HepG2 (cell line): Measurements from ENCODE around the gene CAMTA1. TPM values are rescaled to one million over a fixed set of nuclear protein-coding genes. Genes with fewer than 3 reads are reported as not detected.

Source experiments
- ATAC-seq: fragments of 200-7000 bp; cut with Tn5 transposase; 3 replicates; pipeline ENCODE4 v1.9.1; 2020; ENCODE audit warnings: mild to moderate bottlenecking, moderate library complexity
- BruUV-seq: library from RNA; stranded (reverse); fragments of 400-500 nt; replicated peaks from 2 replicates; lab custom pipeline; 2021; lab: Mats Ljungman, UMichigan
- CTCF ChIA-PET: fragments of 300-600 bp; formaldehyde crosslinking; extraction: SDS; loops from one replicate; lab custom pipeline; 2021; ENCODE audit warnings: low total read pairs, inconsistent platforms, low intra/inter-chr PET ratio; lab: Yijun Ruan, JAX
- POLR2A ChIA-PET: fragments of 350-600 bp; sonication (Branson Sonifier 250); formaldehyde crosslinking; loops from one replicate; lab custom pipeline; 2020; ENCODE audit warnings: antibody characterized with exemption, inconsistent platforms; lab: Yijun Ruan, JAX
- DNase-seq: peaks from one replicate; pipeline ENCODE4 v3.0.0-alpha.2; 2015; ENCODE audit warnings: low spot score
- FAIRE-seq: peaks from 3 replicates; lab custom pipeline; 2011; peaks lifted over from hg19 to GRCh38; lab: Jason Lieb, UNC
- H2AFZ ChIP-seq: one replicate; pipeline ENCODE4 v1.6.1; 2011; ENCODE audit warnings: low read length, inconsistent platforms
- H3K27ac ChIP-seq: fragments of 300-600 bp; 3 replicates; pipeline ENCODE4 v1.8.0; 2011; ENCODE audit warnings: mixed run types, mild to moderate bottlenecking, mixed read lengths, low read length, inconsistent platforms; ENCODE audit not compliant: insufficient read depth; ENCODE audit errors: extremely low read length
- H3K27me3 ChIP-seq, 2 experiments: fragments of 200-600 bp in 1 of 2; 2 replicates in 1 of 2; 3 replicates in 1 of 2; pipeline versions ENCODE4 v1.6.0 to v1.8.0; 2011; ENCODE audit warnings: low read length in 2 of 2, mild to moderate bottlenecking in 2 of 2, moderate library complexity in 2 of 2, inconsistent platforms in 1 of 2; ENCODE audit not compliant: insufficient read depth in 2 of 2, control insufficient read depth in 1 of 2
- H3K36me3 ChIP-seq, 2 experiments: fragments of 200-600 bp in 1 of 2; replicated peaks in 1 of 2; 2 replicates in 1 of 2; 3 replicates in 1 of 2; pipeline versions ENCODE4 v1.5.1 to v1.8.0; 2011; ENCODE audit warnings: low read length in 2 of 2, inconsistent platforms in 1 of 2; ENCODE audit not compliant: insufficient read depth in 2 of 2, control insufficient read depth in 1 of 2
- H3K4me1 ChIP-seq: 2 replicates; pipeline ENCODE4 v1.5.1; 2012; ENCODE audit warnings: low read length, inconsistent platforms; ENCODE audit not compliant: insufficient read depth
- H3K4me2 ChIP-seq: 2 replicates; pipeline ENCODE4 v1.6.0; 2011; ENCODE audit warnings: low read depth, low read length, inconsistent platforms
- H3K4me3 ChIP-seq, 3 experiments: fragments of 200-600 bp in 1 of 3; sonication (generic), shearing (Covaris generic) in 1 of 3; replicated peaks in 1 of 3; 2 replicates each; pipeline ENCODE4 v1.5.1; 2011 to 2016; ENCODE audit warnings: low read length in 3 of 3, inconsistent platforms in 2 of 3, low read depth in 2 of 3, mild to moderate bottlenecking in 2 of 3, control low read depth in 1 of 3, mixed read lengths in 1 of 3; ENCODE audit not compliant: insufficient read depth in 1 of 3
- H3K79me2 ChIP-seq: one replicate; pipeline ENCODE4 v1.6.1; 2011; ENCODE audit warnings: low read length, inconsistent platforms; ENCODE audit not compliant: insufficient read depth
- H3K9ac ChIP-seq: 2 replicates; pipeline ENCODE4 v1.6.0; 2011; ENCODE audit warnings: mild to moderate bottlenecking, low read depth, low read length, inconsistent platforms; ENCODE audit not compliant: insufficient read depth
- H3K9me3 ChIP-seq: 2 replicates; pipeline ENCODE4 v1.5.1; 2012; ENCODE audit warnings: mild to moderate bottlenecking, low read length
- H4K20me1 ChIP-seq: 2 replicates; pipeline ENCODE4 v1.6.0; 2011; ENCODE audit warnings: inconsistent platforms, mild to moderate bottlenecking, low read length, moderate library complexity; ENCODE audit not compliant: insufficient read depth
- ATF7-NPFF ChIP-seq: sonication (generic); formaldehyde crosslinking; IDR thresholded peaks from 2 replicates; pipeline ENCODE4 v1.8.1; 2023; ENCODE audit warnings: mild to moderate bottlenecking, low read depth, missing genetic modification reagents, moderate library complexity
- BRCA1 ChIP-seq: sonication (generic); formaldehyde crosslinking; IDR thresholded peaks from 2 replicates; pipeline ENCODE4 v1.4.0; 2020; ENCODE audit warnings: missing genetic modification reagents
- CSRNP2 ChIP-seq: sonication (generic); formaldehyde crosslinking; conservative IDR thresholded peaks from 2 replicates; pipeline ENCODE4 v1.8.0; 2022; ENCODE audit warnings: low read depth, missing genetic modification reagents
- DNMT3B ChIP-seq: conservative IDR thresholded peaks from 2 replicates; pipeline ENCODE4 v1.6.1; 2016; ENCODE audit warnings: missing biosample characterization, control low read depth
- FOSL2 ChIP-seq: sonication (generic); formaldehyde crosslinking; IDR thresholded peaks from 2 replicates; pipeline ENCODE4 v1.4.0; 2020; ENCODE audit warnings: missing genetic modification reagents
- NRL ChIP-seq: sonication (generic); formaldehyde crosslinking; IDR thresholded peaks from 2 replicates; pipeline ENCODE4 v1.5.0; 2020; ENCODE audit warnings: missing genetic modification reagents, mild to moderate bottlenecking, moderate library complexity, borderline replicate concordance
- PREB ChIP-seq: sonication (generic); formaldehyde crosslinking; IDR thresholded peaks from 2 replicates; pipeline ENCODE4 v1.4.0; 2020; ENCODE audit warnings: missing genetic modification reagents
- RARG ChIP-seq: sonication (generic); formaldehyde crosslinking; IDR thresholded peaks from 2 replicates; pipeline ENCODE4 v1.4.0; 2020; ENCODE audit warnings: low read depth, mild to moderate bottlenecking, missing genetic modification reagents
- ZBTB21 ChIP-seq: sonication (generic); formaldehyde crosslinking; IDR thresholded peaks from 2 replicates; pipeline ENCODE4 v1.4.0; 2020; ENCODE audit warnings: missing genetic modification reagents
- ZBTB33 ChIP-seq: sonication (generic); formaldehyde crosslinking; IDR thresholded peaks from 2 replicates; pipeline ENCODE4 v1.4.0; 2020; ENCODE audit warnings: missing genetic modification reagents
- ZFP37 ChIP-seq: sonication (generic); formaldehyde crosslinking; IDR thresholded peaks from 2 replicates; pipeline ENCODE4 v1.4.0; 2020; ENCODE audit warnings: missing genetic modification reagents, borderline replicate concordance
- ZNF160 ChIP-seq: sonication (generic); formaldehyde crosslinking; IDR thresholded peaks from 2 replicates; pipeline ENCODE4 v1.8.0; 2022; ENCODE audit warnings: mild to moderate bottlenecking, inconsistent platforms, missing genetic modification reagents
- ZNF180 ChIP-seq: sonication (generic); formaldehyde crosslinking; IDR thresholded peaks from 2 replicates; pipeline ENCODE4 v1.4.0; 2020; ENCODE audit warnings: low read depth, missing genetic modification reagents, borderline replicate concordance
- ZNF280D ChIP-seq: sonication (generic); formaldehyde crosslinking; IDR thresholded peaks from 2 replicates; pipeline ENCODE4 v1.5.1; 2020; ENCODE audit warnings: mild to moderate bottlenecking, missing genetic modification reagents
- ZNF772 ChIP-seq: sonication (generic); formaldehyde crosslinking; IDR thresholded peaks from 2 replicates; pipeline ENCODE4 v1.5.0; 2020; ENCODE audit warnings: mild to moderate bottlenecking, missing genetic modification reagents
- WGBS: methylation state at CpG from one replicate; pipeline ENCODE4 v1.1.6; 2017; ENCODE audit warnings: low lambda C conversion rate; 5-methylcytosine and 5-hydroxymethylcytosine counted together
- in situ Hi-C: cut with HindIII; loops from 2 replicates; pipeline ENCODE4 v1.10.0; 2017; ENCODE audit warnings: low pct_unique_long_range_greater_than_20kb; ENCODE audit not compliant: extremely low pct_ligation_motif_present
- intact Hi-C: fragments of 100-400 bp; cut with micrococcal nuclease; formaldehyde crosslinking; loops from one replicate; pipeline ENCODE4 v1.10.0; 2022; ENCODE audit not compliant: unreplicated experiment
- polyA plus RNA-seq, 8 experiments: library from polyadenylated mRNA; depleted of rRNA in 3 of 8; stranded (reverse) in 7 of 8; unstranded in 1 of 8; fragments of >200 nt; fragmentation: Illumina TruSeq in 4 of 8; extraction: Trizol in 4 of 8; gene quantifications; 2 replicates each; pipeline versions ENCODE4 v1.2.1 to v1.2.3, GENCODE V29; 2011 to 2016; ENCODE audit warnings: low read depth in 4 of 8, missing spikeins in 1 of 8, mixed read lengths in 1 of 8; ENCODE audit not compliant: insufficient read depth in 1 of 8
- total RNA-seq, 5 experiments: library from RNA; depleted of rRNA; stranded (reverse); fragments of >200 nt; fragmentation: Illumina TruSeq; extraction: Trizol; gene quantifications; 2 replicates each; pipeline ENCODE4 v1.2.3, GENCODE V29; 2016; ENCODE audit warnings: low read depth in 1 of 5
- TF ChIP-seq, protein P1 (sequence below): IDR thresholded peaks from 2 replicates; pipeline ENCODE4 v1.6.1; 2016; ENCODE audit warnings: low read depth, borderline replicate concordance

The CAMTA1 gene
- total and polyA plus RNA-seq, 2 of the 13 experiments (the other 11 are each of a cell fraction or from before 2014, with no cell fraction given) = 25.0 to 36.4 TPM

DNA sequence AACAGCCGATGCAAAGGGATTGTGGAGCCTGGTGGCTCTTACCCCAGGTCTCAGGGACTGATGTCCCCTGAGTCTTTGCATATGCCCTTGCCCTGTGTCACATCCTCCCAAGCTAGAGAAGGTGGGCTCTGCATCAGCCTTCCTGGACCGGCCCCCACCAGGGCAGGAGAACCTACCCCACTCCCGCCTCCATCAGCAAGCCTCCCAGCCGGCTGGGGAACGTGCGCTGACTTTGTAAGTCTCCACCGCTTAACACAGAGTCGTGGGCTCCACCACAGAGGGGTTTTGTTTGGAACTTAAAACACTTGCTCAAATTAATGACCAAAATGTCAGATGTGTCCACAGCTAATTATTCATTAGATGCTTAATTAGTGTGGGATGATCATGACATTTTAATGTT is 730.6 kb downstream of the CAMTA1 start (continued):
- TF ChIP-seq ZBTB33 (CRISPR knock-in tag) (no peak), FOSL2 (CRISPR knock-in tag) (no peak), PREB (CRISPR knock-in tag) (no peak), ZFP37 (no peak)

- no peak overlapping the region for H3K27ac ChIP-seq
- no peaks in the 10 kb centered on the region for H4K20me1 ChIP-seq
- intact Hi-C loops (no loop called here), in situ Hi-C loops (no loop called here)
- FAIRE-seq (no peak), DNase-seq (no peak), ATAC-seq (no peak)
- ChIA-PET CTCF (no interaction called here), POLR2A (no interaction called here)
- H3K4me2 ChIP-seq = no peak overlapping the region
- H3K27me3 ChIP-seq = peaks cover 4 to 19% of the 10 kb centered on the region in 2 experiments; a peak in 3 of 5 replicates
- H3K4me1 ChIP-seq = no peaks in the 10 kb centered on the region
- BruUV-seq = no TSS peak
- H3K9me3 ChIP-seq = no peaks in the 10 kb centered on the region
- H3K36me3 ChIP-seq = no peaks in the 10 kb centered on the region
- no peaks in the 10 kb centered on the region for H3K79me2 ChIP-seq
- H3K4me3 ChIP-seq = no peak overlapping the region
- H2AFZ ChIP-seq = no peak overlapping the region
- 0% methylated on average over 2 of the region's 4 CpGs for WGBS
- H3K9ac ChIP-seq = no peak overlapping the region
- no peak for TF ChIP-seq ZNF772 (CRISPR knock-in tag)
- no peak for TF ChIP-seq ZNF160 (CRISPR knock-in tag)
- no peak for TF ChIP-seq NRL (CRISPR knock-in tag)
- TF ChIP-seq, protein P1, sequence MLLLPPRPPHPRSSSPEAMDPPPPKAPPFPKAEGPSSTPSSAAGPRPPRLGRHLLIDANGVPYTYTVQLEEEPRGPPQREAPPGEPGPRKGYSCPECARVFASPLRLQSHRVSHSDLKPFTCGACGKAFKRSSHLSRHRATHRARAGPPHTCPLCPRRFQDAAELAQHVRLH (CRISPR knock-in tag) = no peak
- no peak for TF ChIP-seq RARG (CRISPR knock-in tag)
- TF ChIP-seq ZBTB21 (CRISPR knock-in tag) = no peak
- no peak for TF ChIP-seq BRCA1 (CRISPR knock-in tag)
- TF ChIP-seq DNMT3B = no peak
- no peak for TF ChIP-seq ATF7-NPFF (CRISPR knock-in tag)
- TF ChIP-seq ZNF280D (CRISPR knock-in tag) = no peak
- no peak for TF ChIP-seq ZNF180
- no peak for TF ChIP-seq CSRNP2 (CRISPR knock-in tag)
Observed at GRCh38 chr1:7516341-7516740, 731.1 kb downstream of the CAMTA1 start.
